Measurements from ENCODE around the gene KCNG2. TPM values are rescaled to one million over a fixed set of nuclear protein-coding genes. Genes with fewer than 3 reads are reported as not detected.

Gene KCNG2
- total RNA-seq, 1 experiment from 2014 or later: not detected

GRCh38 chr18:79912994-79913831 is 115.5 kb downstream of the KCNG2 start:
- no peak overlapping the region for H2AFZ ChIP-seq (ENCODE audit: low read depth, low read length, poor library complexity, severe bottlenecking)
- no peak overlapping the region for H3K4me3 ChIP-seq (replicated peaks in 1 of 2; ENCODE audit: low read depth in 1 of 2, low read length in 2 of 2)
- intact Hi-C loops (cut with micrococcal nuclease): no loop called here
- no peaks in the 10 kb centered on the region for H3K27me3 ChIP-seq (ENCODE audit: insufficient read depth, low read length)
- RAD21 ChIA-PET (ENCODE audit: low non-redundant PET in 1 of 2, low total read pairs in 2 of 2, uncharacterized antibody in 2 of 2, unreplicated experiment in 2 of 2): no interaction called here
- no peak for DNase-seq (ENCODE audit: low read depth, low spot score)
- POLR2A ChIA-PET: no interaction called here
- no peaks in the 10 kb centered on the region for H4K20me1 ChIP-seq (ENCODE audit: insufficient read depth)
- peaks cover 27% of the 10 kb centered on the region; the same call in 1 of the 2 replicates for H3K79me2 ChIP-seq (ENCODE audit: insufficient read depth, low read length)
- no peaks in the 10 kb centered on the region for H3K9me3 ChIP-seq (ENCODE audit: control insufficient read depth in 1 of 2, insufficient read depth in 1 of 2, low read depth in 1 of 2, low read length in 2 of 2)
- no peak overlapping the region for H3K27ac ChIP-seq (ENCODE audit: low read depth, low read length)
- peaks cover 0 to 10% of the 10 kb centered on the region in 2 experiments; a peak in 1 of 4 replicates for H3K36me3 ChIP-seq (ENCODE audit: control insufficient read depth in 1 of 2, insufficient read depth in 2 of 2, low read length in 2 of 2)
- no peak overlapping the region for H3K4me2 ChIP-seq (ENCODE audit: low read length)
- H3K4me1 ChIP-seq (ENCODE audit: control insufficient read depth in 1 of 2, insufficient read depth in 2 of 2, low read length in 2 of 2): no peaks in the 10 kb centered on the region
- H3K9ac ChIP-seq (ENCODE audit: low read length): no peak overlapping the region
- CTCF ChIA-PET: no interaction called here
- TF ChIP-seq RAD21 (IDR thresholded peaks at IDR 0.05; ENCODE audit: low read depth) (no peak), EZH2 (IDR thresholded peaks at IDR 0.05) (no peak), ZNF274 (IDR thresholded peaks at IDR 0.05; ENCODE audit: low read depth, low read length) (no peak), EGR1 (IDR thresholded peaks at IDR 0.05; ENCODE audit: low read depth) (no peak), JUND (IDR thresholded peaks at IDR 0.05) (no peak)
- BruUV-seq (replicated peaks): no TSS peak
- H3K9me2 ChIP-seq (ENCODE audit: insufficient read depth): no peaks in the 10 kb centered on the region
- ATAC-seq: no peak

DNA sequence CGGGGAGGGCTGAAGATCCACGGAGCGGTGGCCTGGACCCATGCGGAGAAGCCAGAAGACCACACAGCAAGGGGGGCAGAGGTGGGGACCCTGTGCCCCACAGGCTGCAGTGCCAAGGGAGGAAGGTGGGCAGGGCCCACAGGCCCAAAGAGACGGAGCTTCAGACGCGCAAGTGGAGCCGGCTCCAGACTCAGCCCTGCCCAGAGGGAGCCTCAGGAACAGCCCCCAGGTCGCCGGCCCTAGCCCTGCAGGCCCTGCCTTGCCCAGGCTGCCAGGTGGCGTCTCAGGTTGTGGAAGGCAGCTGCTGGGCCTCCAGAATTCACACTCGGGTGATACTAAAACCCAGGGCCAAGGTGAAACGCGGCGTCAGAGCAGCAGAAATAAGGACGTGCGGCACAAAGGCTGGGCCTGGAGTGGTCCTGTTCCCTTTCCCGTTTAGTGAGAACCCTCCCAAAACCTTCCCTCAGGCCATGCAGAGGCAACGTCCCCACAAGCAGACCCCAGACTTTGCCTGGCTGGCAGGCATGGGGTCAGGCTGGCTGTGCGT is 116.9 kb downstream of the KCNG2 start:
- Histone ChIP-seq H3K4me1 (ENCODE audit: control insufficient read depth in 1 of 2, insufficient read depth in 2 of 2, low read length in 2 of 2) (no peaks in the 10 kb centered on the region), H3K9me3 (ENCODE audit: control insufficient read depth in 1 of 2, insufficient read depth in 1 of 2, low read depth in 1 of 2, low read length in 2 of 2) (no peaks in the 10 kb centered on the region), H4K20me1 (ENCODE audit: insufficient read depth) (no peaks in the 10 kb centered on the region), H3K36me3 (ENCODE audit: control insufficient read depth in 1 of 2, insufficient read depth in 2 of 2, low read length in 2 of 2) (peaks cover 0 to 13% of the 10 kb centered on the region in 2 experiments; a peak in 1 of 4 replicates), H3K79me2 (ENCODE audit: insufficient read depth, low read length) (peaks cover 38% of the 10 kb centered on the region; the same call in 1 of the 2 replicates), H3K9ac (ENCODE audit: low read length) (no peak overlapping the region), H3K4me2 (ENCODE audit: low read length) (no peak overlapping the region), H2AFZ (ENCODE audit: low read depth, low read length, poor library complexity, severe bottlenecking) (no peak overlapping the region), H3K27me3 (ENCODE audit: insufficient read depth, low read length) (no peaks in the 10 kb centered on the region), H3K27ac (ENCODE audit: low read depth, low read length) (no peak overlapping the region), H3K9me2 (ENCODE audit: insufficient read depth) (no peaks in the 10 kb centered on the region), H3K4me3 (replicated peaks in 1 of 2; ENCODE audit: low read depth in 1 of 2, low read length in 2 of 2) (no peak overlapping the region)
- RAD21 ChIA-PET (ENCODE audit: low non-redundant PET in 1 of 2, low total read pairs in 2 of 2, uncharacterized antibody in 2 of 2, unreplicated experiment in 2 of 2): no interaction called here
- DNase-seq (ENCODE audit: low read depth, low spot score) (no peak), ATAC-seq (no peak)
- CTCF ChIA-PET: no interaction called here
- POLR2A ChIA-PET: no interaction called here
- intact Hi-C loops (cut with micrococcal nuclease): no loop called here
- BruUV-seq (replicated peaks): no TSS peak
- TF ChIP-seq ZNF274 (IDR thresholded peaks at IDR 0.05; ENCODE audit: low read depth, low read length) (no peak), EGR1 (IDR thresholded peaks at IDR 0.05; ENCODE audit: low read depth) (no peak), RAD21 (IDR thresholded peaks at IDR 0.05; ENCODE audit: low read depth) (no peak), POLR2A (IDR thresholded peaks at IDR 0.05; ENCODE audit: borderline replicate concordance, extremely low read depth, insufficient read depth, insufficient read length) (no peak), TCF7L2 (IDR thresholded peaks at IDR 0.05; ENCODE audit: borderline replicate concordance, extremely low read depth, insufficient read depth, insufficient read length) (no peak), CBX3 (IDR thresholded peaks at IDR 0.05; ENCODE audit: low read depth) (no peak), SRF (IDR thresholded peaks at IDR 0.05; ENCODE audit: low read depth) (no peak), CEBPB (IDR thresholded peaks at IDR 0.05; ENCODE audit: low read depth) (no peak), EZH2 (IDR thresholded peaks at IDR 0.05) (no peak), SIN3A (IDR thresholded peaks at IDR 0.05; ENCODE audit: low read depth) (no peak)
- TF ChIP-seq, protein P1, sequence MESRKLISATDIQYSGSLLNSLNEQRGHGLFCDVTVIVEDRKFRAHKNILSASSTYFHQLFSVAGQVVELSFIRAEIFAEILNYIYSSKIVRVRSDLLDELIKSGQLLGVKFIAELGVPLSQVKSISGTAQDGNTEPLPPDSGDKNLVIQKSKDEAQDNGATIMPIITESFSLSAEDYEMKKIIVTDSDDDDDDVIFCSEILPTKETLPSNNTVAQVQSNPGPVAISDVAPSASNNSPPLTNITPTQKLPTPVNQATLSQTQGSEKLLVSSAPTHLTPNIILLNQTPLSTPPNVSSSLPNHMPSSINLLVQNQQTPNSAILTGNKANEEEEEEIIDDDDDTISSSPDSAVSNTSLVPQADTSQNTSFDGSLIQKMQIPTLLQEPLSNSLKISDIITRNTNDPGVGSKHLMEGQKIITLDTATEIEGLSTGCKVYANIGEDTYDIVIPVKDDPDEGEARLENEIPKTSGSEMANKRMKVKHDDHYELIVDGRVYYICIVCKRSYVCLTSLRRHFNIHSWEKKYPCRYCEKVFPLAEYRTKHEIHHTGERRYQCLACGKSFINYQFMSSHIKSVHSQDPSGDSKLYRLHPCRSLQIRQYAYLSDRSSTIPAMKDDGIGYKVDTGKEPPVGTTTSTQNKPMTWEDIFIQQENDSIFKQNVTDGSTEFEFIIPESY (IDR thresholded peaks at IDR 0.05; ENCODE audit: extremely low read depth, insufficient replicate concordance, low read length): no peak
- TF ChIP-seq, protein P2, sequence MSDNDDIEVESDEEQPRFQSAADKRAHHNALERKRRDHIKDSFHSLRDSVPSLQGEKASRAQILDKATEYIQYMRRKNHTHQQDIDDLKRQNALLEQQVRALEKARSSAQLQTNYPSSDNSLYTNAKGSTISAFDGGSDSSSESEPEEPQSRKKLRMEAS (IDR thresholded peaks at IDR 0.05): no peak
- TF ChIP-seq, protein P3, sequence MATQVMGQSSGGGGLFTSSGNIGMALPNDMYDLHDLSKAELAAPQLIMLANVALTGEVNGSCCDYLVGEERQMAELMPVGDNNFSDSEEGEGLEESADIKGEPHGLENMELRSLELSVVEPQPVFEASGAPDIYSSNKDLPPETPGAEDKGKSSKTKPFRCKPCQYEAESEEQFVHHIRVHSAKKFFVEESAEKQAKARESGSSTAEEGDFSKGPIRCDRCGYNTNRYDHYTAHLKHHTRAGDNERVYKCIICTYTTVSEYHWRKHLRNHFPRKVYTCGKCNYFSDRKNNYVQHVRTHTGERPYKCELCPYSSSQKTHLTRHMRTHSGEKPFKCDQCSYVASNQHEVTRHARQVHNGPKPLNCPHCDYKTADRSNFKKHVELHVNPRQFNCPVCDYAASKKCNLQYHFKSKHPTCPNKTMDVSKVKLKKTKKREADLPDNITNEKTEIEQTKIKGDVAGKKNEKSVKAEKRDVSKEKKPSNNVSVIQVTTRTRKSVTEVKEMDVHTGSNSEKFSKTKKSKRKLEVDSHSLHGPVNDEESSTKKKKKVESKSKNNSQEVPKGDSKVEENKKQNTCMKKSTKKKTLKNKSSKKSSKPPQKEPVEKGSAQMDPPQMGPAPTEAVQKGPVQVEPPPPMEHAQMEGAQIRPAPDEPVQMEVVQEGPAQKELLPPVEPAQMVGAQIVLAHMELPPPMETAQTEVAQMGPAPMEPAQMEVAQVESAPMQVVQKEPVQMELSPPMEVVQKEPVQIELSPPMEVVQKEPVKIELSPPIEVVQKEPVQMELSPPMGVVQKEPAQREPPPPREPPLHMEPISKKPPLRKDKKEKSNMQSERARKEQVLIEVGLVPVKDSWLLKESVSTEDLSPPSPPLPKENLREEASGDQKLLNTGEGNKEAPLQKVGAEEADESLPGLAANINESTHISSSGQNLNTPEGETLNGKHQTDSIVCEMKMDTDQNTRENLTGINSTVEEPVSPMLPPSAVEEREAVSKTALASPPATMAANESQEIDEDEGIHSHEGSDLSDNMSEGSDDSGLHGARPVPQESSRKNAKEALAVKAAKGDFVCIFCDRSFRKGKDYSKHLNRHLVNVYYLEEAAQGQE (IDR thresholded peaks at IDR 0.05; ENCODE audit: low read depth): no peak

Data from HCT116 (cell line).